ENCODE data around the gene CCDC43.

The CCDC43 gene

GRCh38 chr17:44655983-44656710 is 33.4 kb downstream of the CCDC43 start, which contains the start of gene MEIOC:
Gene MEIOC (plus strand): TSS chr17:44656468. CDS start chr17:44656614, 146 bp downstream.
- Histone ChIP-seq H4K20me1 (ENCODE audit: control insufficient read depth, insufficient read depth, low read depth, low read length) (no peaks in the 10 kb centered on the region), H3K4me2 (ENCODE audit: low read length) (no peak within 1 kb of the TSS), H3K27me3 (ENCODE audit: control insufficient read depth, low read length) (no peaks in the 10 kb centered on the region), H3K79me2 (ENCODE audit: control insufficient read depth, low read length) (no peaks in the 10 kb centered on the region), H3K9me2 (replicated peaks; ENCODE audit: control insufficient read depth, low read length) (no peaks in the 10 kb centered on the region), H3K4me1 (ENCODE audit: control insufficient read depth, low read length) (no peaks in the 10 kb centered on the region), H3K9me3 (ENCODE audit: control insufficient read depth, insufficient read depth, low read length) (no peaks in the 10 kb centered on the region), H3K4me3 (ENCODE audit: low read length) (no peak within 1 kb of the TSS), H3K27ac (ENCODE audit: low read depth, low read length) (no peak within 1 kb of the TSS), H3K36me3 (ENCODE audit: control insufficient read depth, low read length) (no peaks in the 10 kb centered on the region), H3F3A (ENCODE audit: control insufficient read depth, insufficient read depth) (no peaks in the 10 kb centered on the region)
- TF ChIP-seq CTCF (IDR thresholded peaks at IDR 0.05; ENCODE audit: low read depth, low read length, poor library complexity, severe bottlenecking) (no peak), EZH2phosphoT487 (IDR thresholded peaks at IDR 0.05; ENCODE audit: borderline replicate concordance, low read length) (no peak)

GRCh38 chr17:44653954-44654353 is 35.6 kb downstream of the CCDC43 start:
- peaks cover 11% of the 10 kb centered on the region for H3K27me3 ChIP-seq (ENCODE audit: control insufficient read depth, low read length)
- TF ChIP-seq CTCF (IDR thresholded peaks at IDR 0.05; ENCODE audit: low read depth, low read length, poor library complexity, severe bottlenecking): no peak
- TF ChIP-seq EZH2phosphoT487 (IDR thresholded peaks at IDR 0.05; ENCODE audit: borderline replicate concordance, low read length): no peak
- H3K4me3 ChIP-seq (ENCODE audit: low read length): no peak overlapping the region
- no peaks in the 10 kb centered on the region for H3K4me1 ChIP-seq (ENCODE audit: control insufficient read depth, low read length)
- no peaks in the 10 kb centered on the region for H3K9me2 ChIP-seq (replicated peaks; ENCODE audit: control insufficient read depth, low read length)
- no peaks in the 10 kb centered on the region for H3F3A ChIP-seq (ENCODE audit: control insufficient read depth, insufficient read depth)
- H3K36me3 ChIP-seq (ENCODE audit: control insufficient read depth, low read length): no peaks in the 10 kb centered on the region
- H3K79me2 ChIP-seq (ENCODE audit: control insufficient read depth, low read length): no peaks in the 10 kb centered on the region
- H3K4me2 ChIP-seq (ENCODE audit: low read length): no peak overlapping the region
- no peaks in the 10 kb centered on the region for H3K9me3 ChIP-seq (ENCODE audit: control insufficient read depth, insufficient read depth, low read length)
- H4K20me1 ChIP-seq (ENCODE audit: control insufficient read depth, insufficient read depth, low read depth, low read length): no peaks in the 10 kb centered on the region
- H3K27ac ChIP-seq (ENCODE audit: low read depth, low read length): no peak overlapping the region

GRCh38 chr17:44653384-44653783 is 36.2 kb downstream of the CCDC43 start:
- no peaks in the 10 kb centered on the region for H3K9me2 ChIP-seq (replicated peaks; ENCODE audit: control insufficient read depth, low read length)
- H3K36me3 ChIP-seq (ENCODE audit: control insufficient read depth, low read length): no peaks in the 10 kb centered on the region
- H3K27me3 ChIP-seq (ENCODE audit: control insufficient read depth, low read length): peaks cover 13% of the 10 kb centered on the region
- no peak overlapping the region for H3K4me2 ChIP-seq (ENCODE audit: low read length)
- no peak overlapping the region for H3K27ac ChIP-seq (ENCODE audit: low read depth, low read length)
- H3F3A ChIP-seq (ENCODE audit: control insufficient read depth, insufficient read depth): no peaks in the 10 kb centered on the region
- no peak overlapping the region for H3K4me3 ChIP-seq (ENCODE audit: low read length)
- no peak for TF ChIP-seq CTCF (IDR thresholded peaks at IDR 0.05; ENCODE audit: low read depth, low read length, poor library complexity, severe bottlenecking)
- no peak for TF ChIP-seq EZH2phosphoT487 (IDR thresholded peaks at IDR 0.05; ENCODE audit: borderline replicate concordance, low read length)
- H3K9me3 ChIP-seq (ENCODE audit: control insufficient read depth, insufficient read depth, low read length): no peaks in the 10 kb centered on the region
- H3K79me2 ChIP-seq (ENCODE audit: control insufficient read depth, low read length): no peaks in the 10 kb centered on the region
- no peaks in the 10 kb centered on the region for H3K4me1 ChIP-seq (ENCODE audit: control insufficient read depth, low read length)
- H4K20me1 ChIP-seq (ENCODE audit: control insufficient read depth, insufficient read depth, low read depth, low read length): no peaks in the 10 kb centered on the region

Data from DOHH2 (cell line).